ENCODE data around the gene ARHGAP26.

Gene ARHGAP26

DNA sequence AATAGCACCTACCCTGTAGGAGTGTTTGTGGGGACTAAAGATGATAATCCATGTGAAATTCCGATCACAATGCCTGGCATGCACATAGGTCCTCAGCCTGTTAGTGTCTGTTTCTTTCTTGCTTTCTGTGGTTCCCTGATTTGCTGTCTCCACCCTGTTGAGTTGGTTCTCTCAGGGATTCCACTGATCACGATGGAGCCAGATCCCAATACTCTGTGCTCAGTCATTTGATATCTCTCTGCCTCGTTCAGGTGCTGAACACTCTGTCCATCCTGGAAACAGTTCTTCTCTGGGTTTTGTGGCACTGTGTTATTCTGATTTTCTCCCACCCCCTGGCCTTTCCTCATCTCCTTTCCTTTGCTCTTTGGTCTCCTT, 60.8 kb downstream of the ARHGAP26 start:
- DNase-seq (ENCODE audit: low spot score), result no peak

DNA sequence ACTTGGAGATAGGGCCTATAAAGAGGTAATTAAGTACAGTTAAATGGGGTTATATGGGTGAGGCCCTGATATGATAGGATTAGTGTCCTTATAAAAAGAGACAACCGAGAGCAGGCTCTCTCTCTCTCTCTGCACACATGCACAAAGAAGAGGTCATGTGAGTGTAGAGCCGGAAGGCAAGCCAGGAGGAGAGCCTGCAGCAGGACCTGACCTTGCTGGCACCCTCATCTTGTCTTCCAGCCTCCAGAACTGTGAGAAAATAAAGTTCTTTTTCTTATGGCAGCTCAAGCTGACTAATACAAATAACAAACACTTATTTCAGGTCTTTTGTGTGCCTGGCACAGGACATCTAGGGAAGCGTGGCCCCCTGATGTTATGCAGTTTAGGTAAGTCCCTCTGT, 62.1 kb downstream of the ARHGAP26 start:
- DNase-seq (ENCODE audit: low spot score), result no peak

DNA sequence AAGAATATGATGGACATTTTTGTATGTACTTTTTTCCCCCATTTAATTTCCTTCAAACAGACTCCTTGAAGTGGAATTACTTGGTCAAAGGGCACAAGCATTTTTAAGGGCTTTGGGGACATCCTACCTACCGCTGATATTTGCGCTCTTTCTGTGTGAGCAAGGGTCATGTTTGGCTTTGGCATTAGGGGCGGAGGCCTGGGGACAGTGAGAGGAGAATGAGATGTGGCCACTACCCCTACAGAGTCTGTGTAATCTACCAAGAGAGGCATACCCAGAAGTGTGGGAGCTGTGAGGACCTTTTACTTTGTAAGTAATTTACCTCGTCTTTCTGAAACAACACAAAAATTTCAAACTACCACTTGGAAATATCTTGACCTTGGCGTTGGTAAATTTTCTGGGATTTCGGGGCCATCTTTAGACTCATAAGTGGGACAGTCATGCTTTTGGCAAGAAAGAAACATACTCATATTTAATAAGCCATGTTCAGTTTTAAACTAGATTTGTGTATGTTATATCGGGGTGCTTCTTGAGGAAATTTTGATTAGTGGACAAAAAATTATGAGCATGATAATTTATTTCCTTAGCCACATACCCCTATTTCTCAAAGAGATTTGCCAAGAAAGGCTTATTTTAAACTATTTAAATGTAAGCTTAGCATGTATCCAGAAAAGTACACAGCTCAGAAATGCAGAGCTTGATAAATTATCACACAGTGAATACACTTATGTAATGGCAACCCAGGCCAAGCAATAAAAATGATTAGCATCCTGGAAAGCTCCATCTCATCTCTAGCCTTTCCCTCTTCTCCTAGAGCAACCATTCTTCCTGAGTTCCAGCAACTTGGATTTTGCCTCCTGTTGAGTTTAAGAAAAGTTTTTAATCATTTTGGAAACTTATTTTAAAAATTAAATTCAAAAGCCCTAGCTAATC, 63.6 kb downstream of the ARHGAP26 start:
- DNase-seq (ENCODE audit: low spot score), result no peak

DNA sequence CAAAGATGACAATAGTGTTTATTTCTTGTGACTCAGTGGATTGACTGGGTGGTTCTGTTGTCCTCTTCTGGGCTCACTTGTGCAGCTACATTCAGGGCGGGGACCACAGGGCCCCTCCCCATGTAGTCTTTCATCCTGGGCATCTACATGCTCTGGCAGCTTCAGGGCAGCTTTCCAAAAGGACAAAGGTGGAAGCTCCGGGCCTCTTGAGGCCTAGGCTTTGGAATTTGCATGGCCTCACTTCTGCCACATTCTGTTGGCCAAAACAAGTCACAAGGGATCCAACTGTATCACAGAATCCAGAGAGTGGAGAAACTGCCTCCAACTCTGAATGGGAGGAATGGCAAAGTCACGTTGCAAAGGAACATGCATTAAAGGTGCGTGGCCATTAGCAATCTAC, 64.3 kb downstream of the ARHGAP26 start:
- no peak for DNase-seq (ENCODE audit: low spot score)

DNA sequence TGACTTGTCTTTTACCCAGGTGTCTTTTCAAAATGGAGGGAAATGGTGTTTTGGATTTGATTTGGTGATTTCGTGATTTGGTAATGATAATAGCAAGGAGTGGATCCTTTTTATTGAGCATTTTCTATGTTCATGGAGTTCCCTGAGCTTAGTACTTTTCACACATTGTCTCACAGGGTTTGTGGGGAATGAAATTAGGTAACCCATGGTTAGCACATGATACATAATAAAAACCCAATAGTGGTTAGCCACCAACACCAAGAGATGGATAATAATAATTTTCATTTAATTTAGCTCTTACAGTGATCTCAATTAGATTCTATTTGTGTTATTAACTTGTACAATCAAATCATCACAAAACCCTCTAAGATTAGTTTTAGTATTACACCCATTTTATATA, 65.4 kb downstream of the ARHGAP26 start:
- DNase-seq (ENCODE audit: low spot score), result no peak

DNA sequence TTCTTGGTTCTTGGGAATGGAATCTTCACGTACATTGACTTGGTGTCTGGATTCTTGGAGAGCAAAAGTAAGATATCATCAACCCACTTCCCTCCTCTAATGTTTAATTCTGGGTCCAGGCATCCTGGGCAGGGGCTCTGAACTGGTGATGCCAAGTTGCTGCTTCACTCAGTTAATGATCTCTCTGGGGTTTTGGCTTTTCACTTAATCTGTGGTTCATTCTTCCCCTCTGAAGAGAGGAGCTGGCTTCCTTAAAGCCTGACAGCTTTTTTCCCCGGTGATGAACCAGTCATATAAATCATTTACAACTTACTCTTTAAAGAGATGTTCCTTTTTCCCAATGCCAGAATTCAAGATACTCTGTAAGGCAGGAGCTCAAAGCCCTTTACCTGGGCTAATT, 65.9 kb downstream of the ARHGAP26 start:
- no peak for DNase-seq (ENCODE audit: low spot score)

DNA sequence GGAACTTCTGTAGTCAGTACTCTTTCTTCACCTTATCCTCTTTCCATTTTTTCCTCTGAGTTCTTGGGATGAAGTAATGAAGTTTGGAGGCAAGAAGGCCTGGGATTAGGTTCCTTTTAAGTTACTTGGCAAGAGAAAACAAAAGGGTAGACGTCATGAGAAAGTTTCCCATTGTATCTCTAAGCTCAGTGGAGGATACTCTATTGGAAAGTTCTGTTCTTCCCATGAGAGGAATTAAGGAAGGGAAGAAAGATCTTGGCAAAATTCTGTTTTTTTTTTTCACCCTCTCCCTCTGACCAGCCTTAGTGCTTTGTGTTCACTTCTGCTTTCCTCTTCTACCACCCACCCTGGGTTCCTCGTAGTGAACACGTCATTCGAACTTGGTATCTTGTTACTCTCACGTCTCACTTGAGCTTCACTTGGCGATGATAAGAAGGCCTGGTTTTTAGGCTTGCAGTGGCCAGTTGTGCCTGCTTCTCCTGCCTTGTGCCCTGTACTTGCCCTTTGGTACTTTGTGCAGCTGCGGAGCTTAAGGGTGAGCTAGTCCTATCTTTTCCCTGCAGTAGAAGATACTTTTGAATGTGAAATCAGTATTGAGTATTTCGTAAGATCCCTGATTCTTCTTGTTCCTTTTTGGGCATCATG, 67.0 kb downstream of the ARHGAP26 start:
- DNase-seq (ENCODE audit: low spot score), result no peak

DNA sequence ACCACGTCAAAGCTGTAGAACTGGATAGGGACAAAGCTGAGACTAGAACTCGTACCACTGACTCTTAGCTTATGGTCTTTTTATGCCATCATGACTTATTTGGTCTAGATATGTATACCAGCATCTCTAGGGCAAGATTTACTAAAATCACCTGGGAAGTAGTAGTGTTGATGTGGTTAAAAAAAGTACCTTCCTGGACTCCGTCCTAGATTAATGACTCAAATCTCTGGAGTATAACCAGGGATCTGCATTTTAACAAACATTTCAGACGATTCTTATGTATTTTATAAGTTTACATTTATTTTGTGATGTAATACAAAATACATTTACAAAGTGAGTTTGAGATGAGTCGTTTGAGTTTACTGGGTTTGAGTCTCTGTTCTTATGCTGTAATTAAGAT, 68.7 kb downstream of the ARHGAP26 start:
- DNase-seq (ENCODE audit: low spot score), result no peak

DNA sequence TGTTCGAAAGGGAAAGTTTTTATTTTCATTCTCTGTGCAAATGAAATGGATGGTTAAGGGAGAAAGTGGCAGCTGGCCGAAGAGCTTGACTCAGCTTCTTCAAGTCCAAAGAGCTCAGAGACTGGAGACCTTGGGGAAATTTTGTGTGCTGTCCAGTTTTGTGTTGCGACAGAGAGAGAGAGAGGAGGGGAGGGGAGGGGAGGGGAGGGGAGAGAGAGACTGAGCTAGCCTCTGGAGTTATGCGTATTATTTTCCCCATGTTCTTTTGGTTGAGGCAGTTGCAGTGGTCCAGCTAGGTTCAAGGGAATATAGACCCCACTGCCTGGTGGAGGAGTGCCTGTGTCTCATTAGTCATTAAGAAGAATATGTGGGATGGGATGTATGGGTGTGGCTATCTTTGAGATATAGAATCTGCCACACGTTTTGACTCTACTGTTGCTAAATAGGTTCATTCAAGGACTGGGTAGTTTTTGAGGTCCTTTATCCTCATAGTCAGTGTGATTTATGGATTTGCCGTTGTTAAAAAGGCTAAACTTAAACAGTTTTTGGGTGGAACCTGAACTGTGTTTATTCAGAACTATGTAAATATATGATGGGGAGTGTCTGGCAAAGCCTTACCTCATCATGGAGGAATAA, 69.7 kb downstream of the ARHGAP26 start:
- DNase-seq (ENCODE audit: low spot score), result no peak

DNA sequence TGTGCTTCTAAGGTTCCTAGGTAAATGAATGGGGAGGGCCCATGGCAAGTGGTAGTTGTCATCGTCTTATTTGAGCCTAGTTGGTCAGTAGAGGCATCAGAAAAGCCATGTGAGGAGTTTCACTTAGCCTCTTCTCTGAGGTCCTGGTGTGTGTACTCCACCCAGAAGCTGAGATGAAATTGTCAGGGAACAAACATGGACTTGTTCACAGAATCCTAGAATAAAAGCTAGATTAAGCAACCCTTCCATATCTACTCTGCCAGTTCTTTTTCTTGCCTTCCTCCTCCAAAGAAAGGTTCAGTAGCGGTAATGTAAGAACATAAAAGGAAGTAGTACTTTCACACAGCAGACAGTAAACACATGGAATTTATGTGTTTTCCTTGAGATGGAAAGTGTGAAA, 70.4 kb downstream of the ARHGAP26 start:
- no peak for DNase-seq (ENCODE audit: low spot score)

DNA sequence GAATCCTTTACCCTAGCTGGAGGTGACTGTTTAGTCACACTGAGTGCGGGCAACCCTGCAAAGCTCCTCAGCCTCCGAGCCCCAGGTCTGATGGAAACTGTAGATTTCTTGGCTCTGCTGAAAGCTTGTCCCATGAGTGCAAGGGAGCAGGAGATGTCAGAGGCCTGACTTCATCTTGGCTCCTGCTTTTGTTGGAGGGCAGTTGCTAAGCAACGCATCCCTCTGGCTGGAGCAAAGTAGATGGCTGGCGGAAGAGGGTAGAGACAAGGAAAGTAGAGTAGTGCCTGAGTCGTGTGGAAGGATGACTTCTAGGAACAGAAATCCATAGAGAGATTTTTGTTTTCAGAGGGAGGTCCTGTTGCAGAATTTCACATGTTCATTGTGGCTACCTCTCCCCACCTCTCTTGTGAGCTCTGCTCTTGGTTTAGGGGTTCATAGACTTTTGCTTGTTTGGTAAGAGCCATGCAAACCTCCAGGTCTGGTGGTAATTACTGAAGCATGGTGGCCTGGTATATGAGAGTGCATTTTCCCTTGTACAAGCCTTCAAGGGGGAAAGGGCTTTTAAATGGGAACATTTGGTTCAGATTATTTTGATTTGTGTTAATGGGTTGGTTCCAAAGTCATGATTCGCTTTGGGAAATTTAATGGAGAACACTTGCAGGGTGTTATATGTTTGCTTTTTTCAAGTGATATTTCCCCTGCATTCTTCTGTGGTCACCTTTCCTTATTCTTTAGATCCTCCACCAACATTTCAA, 71.5 kb downstream of the ARHGAP26 start:
- DNase-seq (ENCODE audit: low spot score), result peak; percentile 34

DNA sequence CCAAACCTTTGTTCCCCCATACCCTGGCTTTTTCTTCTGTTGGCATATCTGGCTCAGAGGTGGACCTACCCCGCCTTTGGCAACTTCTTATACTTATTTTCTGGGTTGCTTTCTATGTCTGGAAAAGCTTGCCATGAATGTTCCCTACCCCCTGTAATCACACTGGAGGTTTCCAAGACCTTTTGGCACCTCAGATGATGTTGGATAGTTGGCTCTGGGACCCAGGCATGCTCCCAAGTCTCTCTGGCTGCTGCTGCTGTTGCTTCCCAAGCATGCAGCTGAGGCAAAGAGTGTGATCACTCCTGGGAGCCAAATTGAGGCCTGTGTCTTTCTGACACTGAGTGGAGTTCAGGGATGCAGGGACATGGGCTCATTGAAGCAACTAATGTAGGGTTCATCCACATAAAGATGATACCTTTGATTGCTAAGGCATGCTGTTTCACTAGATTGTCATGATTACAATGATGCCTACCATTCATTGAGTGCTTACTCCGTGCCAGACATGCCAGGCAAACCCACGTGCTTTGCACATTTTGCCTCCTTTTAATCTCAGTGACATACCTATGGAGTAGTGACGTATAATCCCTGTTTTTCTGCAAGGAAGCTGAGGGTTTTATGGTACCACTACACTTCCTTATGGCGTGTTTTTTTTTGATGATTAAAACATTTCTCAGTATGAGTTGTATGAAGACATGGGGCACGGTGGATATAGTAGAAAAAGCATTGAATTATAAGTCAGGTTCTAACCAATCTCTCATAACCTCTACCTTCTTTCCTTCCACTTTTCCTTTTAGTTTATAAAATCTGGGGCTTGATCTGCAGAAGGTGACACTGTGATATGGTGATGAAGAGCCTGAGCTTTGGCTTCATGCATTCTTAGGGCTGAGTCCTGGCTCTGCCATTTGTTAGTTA, 73.1 kb downstream of the ARHGAP26 start:
- no peak for DNase-seq (ENCODE audit: low spot score)

DNA sequence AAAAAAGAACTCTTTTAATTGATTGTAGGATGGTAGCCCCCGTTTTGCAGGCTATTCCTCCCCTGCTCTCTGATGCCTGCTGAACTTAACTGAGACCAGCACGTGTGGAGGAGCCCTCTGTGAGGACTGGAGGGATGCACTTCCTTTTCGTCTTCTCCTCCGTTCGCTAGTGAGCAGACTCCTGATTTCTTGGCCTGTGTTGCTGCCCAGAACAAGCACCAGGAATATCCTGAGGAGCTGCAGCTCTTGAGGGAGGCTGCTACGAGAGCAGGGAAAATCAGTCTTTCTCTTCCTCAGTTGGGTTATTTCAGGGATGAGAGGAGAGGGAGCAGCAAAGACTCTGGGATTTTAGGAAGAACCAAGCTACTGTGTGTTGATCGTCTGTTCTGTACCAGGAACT, 74.7 kb downstream of the ARHGAP26 start:
- no peak for DNase-seq (ENCODE audit: low spot score)

DNA sequence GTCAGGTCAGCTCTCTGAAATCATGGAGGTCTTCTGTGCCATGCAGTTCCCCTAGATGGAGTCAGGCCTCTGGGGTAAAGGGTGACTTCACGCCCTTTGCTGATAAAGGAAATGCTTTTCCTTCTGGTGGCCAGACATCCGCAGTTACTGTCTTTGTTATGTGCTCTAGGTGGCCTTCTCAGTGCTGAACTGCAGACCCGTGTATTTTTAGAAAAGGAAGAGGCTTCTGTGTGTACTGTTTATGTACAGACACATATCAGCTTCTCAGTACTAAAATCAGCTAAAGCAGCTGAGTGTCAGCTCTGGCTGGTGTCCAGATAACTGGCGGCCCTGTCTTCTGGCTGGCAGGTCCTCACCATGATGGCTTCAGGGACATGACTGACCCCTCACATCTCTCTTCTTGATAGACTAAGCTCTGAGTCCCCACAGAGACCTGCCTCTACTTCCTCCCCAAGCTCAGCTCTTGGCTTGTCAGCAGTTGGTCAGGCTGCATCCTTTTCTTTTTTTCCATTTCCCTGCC, 75.3 kb downstream of the ARHGAP26 start:
- DNase-seq (ENCODE audit: low spot score), result no peak

DNA sequence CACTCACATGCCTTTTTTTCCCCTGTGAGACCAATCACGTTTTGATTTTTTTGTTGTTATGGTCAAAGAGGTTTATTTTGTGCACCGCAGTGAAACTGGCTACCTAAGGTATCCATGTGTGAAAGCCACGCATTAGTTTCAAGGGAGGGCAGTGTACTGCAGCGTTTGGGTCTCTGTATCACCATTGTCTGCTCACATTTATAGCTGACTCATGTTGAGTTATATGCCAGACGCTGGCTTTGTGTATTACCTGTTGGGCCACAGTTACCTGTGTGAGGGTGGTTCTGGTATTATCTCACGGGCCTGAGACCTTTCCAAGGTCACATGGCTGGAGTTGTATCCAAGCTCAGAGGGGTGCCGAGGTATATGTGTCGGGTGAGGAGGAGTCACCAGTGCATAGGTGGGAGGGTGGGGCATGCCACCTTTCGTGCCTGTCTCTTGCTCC, 75.8 kb downstream of the ARHGAP26 start:
- DNase-seq (ENCODE audit: low spot score), result peak; percentile 28

DNA sequence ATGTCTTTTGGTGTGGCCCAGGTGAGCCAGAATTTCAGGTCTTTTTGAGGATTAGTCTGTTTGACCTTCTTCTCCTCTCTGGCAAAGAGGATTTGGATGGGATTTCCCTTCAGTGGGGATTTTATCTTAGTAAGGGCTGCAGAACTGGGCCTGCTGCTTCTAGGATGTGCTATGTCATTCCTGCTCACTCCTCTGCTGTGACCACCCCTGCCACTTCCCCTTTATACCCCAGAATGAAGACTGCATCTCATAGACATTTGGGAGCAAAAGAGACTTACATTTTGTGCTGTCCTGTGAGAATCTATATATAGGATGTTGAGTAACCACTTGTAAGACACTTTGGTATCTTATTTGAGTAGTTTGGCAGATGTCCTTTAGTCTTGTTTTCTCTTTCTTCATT, 76.2 kb downstream of the ARHGAP26 start:
- no peak for DNase-seq (ENCODE audit: low spot score)

DNA sequence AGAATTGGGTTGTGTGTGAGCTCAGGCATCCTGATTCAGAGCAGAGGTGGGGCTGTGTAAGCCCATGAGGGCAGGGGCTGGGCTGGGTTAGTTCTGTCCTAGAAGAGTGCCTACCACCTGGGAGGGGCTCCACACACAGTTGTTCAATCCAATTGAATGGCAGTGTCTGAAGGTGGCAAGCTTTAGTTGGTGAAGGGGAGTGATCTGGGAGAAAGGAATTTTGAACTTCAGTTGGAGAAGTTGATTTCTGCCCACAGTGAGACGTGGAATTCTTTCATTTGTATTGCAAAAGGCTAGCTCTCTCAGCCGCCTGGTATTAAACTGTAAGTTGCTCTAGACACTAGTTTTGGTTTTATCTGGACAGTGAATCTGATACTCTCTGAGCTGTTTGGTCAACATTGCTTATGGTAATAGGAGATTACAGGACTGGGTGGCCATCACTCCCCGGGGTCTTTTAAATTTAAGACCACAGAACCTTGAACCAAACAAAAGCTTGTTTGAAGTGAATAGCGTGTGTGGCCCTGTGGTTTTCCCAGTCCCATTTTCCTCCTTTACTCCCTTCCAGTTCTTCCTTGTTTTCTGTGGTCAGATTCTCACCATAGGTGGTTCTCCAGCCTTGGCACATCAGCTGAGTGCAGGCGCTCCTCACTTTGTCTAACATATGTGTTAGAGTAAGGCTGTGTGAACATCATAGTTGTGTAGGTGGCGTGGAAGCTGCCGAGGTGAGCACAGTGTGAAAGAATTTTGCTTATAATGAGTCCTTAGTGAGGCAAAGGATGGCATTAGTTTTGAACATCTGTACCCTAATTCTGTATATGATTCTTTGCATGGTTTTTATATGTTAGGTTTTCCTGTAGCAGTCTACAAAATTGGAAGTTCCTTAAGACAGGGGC, 78.0 kb downstream of the ARHGAP26 start:
- DNase-seq (ENCODE audit: low spot score), result no peak

DNA sequence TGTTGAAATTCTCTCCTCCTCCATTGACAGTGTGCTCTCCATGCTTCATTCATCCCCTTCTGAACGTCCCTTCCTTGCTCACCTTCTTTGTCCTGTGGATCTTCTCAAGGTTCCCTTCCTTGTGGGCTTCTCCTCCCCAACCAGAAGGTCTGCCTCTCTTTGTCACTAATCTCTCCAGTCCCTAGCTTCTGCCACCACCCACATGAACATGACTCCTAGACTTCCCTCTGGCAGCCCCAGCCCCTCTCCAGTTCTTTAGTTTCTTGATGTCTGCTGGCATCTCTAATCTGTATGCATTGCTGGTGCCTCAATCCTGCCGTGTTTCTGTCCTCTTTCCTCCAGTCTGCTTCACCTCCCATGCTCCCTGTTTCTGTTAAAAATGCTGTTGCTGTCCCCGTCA, 79.3 kb downstream of the ARHGAP26 start:
- DNase-seq (ENCODE audit: low spot score), result no peak

DNA sequence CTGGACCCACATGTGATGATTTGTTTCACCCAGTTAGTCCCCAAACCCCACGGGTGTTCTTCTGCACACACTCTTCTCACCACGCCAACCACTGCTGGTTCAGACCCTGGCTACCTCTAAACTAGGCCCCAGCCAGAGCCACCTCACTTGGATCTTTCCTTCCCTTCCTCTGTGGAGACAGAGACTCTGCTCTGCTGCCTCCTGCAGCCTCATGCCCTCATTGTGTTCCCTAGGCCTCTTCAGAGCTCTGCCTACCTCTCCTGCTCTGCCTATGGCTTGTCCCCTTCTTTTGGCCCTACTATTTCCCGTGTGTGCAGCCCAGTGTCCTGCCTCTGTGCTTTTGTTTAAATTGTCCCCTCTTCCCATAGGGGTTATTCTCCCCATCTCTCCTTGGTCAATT, 79.7 kb downstream of the ARHGAP26 start:
- no peak for DNase-seq (ENCODE audit: low spot score)

DNA sequence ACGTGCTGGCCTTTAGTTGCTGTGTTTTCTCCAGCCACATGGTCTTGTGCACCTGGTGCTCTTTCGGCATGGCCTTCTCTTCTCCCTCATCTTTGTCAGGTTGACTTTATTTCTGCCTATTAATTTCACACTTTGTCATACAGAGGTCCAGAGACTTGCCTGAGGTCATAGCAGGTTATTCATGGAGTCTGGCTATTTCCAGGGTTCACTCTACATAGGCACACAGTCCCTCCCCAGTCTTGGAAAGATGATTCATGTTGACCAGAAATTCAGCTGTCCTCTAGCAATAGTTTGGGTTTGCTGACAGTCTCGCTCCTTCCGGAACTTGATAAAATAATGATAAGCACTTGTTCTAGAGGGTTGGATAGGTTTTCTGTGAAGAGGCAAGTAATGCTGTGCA, 81.6 kb downstream of the ARHGAP26 start:
- DNase-seq (ENCODE audit: low spot score), result no peak
